ENCODE measurements around the gene SYNE1. TPM values are rescaled to one million over a fixed set of nuclear protein-coding genes. Genes with fewer than 3 reads are reported as not detected.

Gene SYNE1
- total and polyA plus RNA-seq, 2 of the 8 experiments (the other 6 are each of a cell fraction or from before 2014, with no cell fraction given): 2.8 to 5.5 TPM

- Histone ChIP-seq H3K4ac (replicated peaks; ENCODE audit: insufficient read length, low read depth, low read length) (no peak overlapping the region), H4K20me1 (replicated peaks in 1 of 2; ENCODE audit: control insufficient read depth in 1 of 2, insufficient read depth in 2 of 2, low read length in 2 of 2) (no peaks in the 10 kb centered on the region), H2BK15ac (ENCODE audit: low read length) (no peak overlapping the region), H3K4me1 (replicated peaks in 1 of 4; ENCODE audit: control insufficient read depth in 3 of 4, insufficient read depth in 4 of 4, low read length in 3 of 4) (peaks cover 0 to 7% (median under 1%) of the 10 kb centered on the region in 4 experiments; a peak in 3 of 7 replicates), H4K5ac (ENCODE audit: insufficient read length, low read depth, low read length) (no peak overlapping the region), H3K14ac (ENCODE audit: insufficient read length) (no peak overlapping the region), H2BK20ac (ENCODE audit: low read length) (no peak overlapping the region), H3K23me2 (ENCODE audit: low read depth, low read length) (no peaks in the 10 kb centered on the region), H3K9me3 (ENCODE audit: insufficient read depth in 2 of 2, low read depth in 1 of 2, low read length in 1 of 2) (no peaks in the 10 kb centered on the region), H2AK5ac (ENCODE audit: low read depth, low read length) (no peak overlapping the region), H3K27me3 (replicated peaks in 1 of 4; ENCODE audit: control insufficient read depth in 3 of 4, extremely low read depth in 1 of 4, insufficient read depth in 3 of 4, low read length in 3 of 4) (no peaks in the 10 kb centered on the region), H4K8ac (ENCODE audit: extremely low read depth, insufficient read depth, low read length) (no peak overlapping the region), H2BK120ac (replicated peaks; ENCODE audit: low read depth, low read length) (no peak overlapping the region), H3K9ac (replicated peaks in 1 of 4; ENCODE audit: extremely low read depth in 1 of 4, low read depth in 3 of 4, low read length in 3 of 4) (no peak overlapping the region), H4K91ac (replicated peaks; ENCODE audit: insufficient read length, low read length) (no peak overlapping the region), H3K79me2 (ENCODE audit: control insufficient read depth in 1 of 2, insufficient read depth in 2 of 2, low read length in 2 of 2) (no peaks in the 10 kb centered on the region), H2AFZ (ENCODE audit: low read length) (no peak overlapping the region), H3K36me3 (ENCODE audit: control insufficient read depth in 2 of 4, insufficient read depth in 4 of 4, low read length in 3 of 4) (no peaks in the 10 kb centered on the region), H3K23ac (ENCODE audit: insufficient read length) (no peak overlapping the region), H2BK12ac (ENCODE audit: low read depth, low read length) (no peak overlapping the region), H3K79me1 (ENCODE audit: low read depth, low read length) (no peaks in the 10 kb centered on the region), H3K27ac (ENCODE audit: low read depth, low read length) (no peak overlapping the region), H3K4me2 (ENCODE audit: insufficient read depth in 1 of 2, low read depth in 2 of 2, low read length in 2 of 2) (no peak overlapping the region), H3K4me3 (ENCODE audit: extremely low read depth in 1 of 4, insufficient read depth in 2 of 4, low read depth in 3 of 4, low read length in 4 of 4) (no peak overlapping the region), H3K56ac (replicated peaks; ENCODE audit: insufficient read length, low read depth, low read length) (no peak overlapping the region), H2BK5ac (ENCODE audit: low read depth, low read length) (no peak overlapping the region), H3K18ac (ENCODE audit: extremely low read depth, low read length) (no peak overlapping the region)
- FAIRE-seq (no peak), DNase-seq (ENCODE audit: low read depth in 1 of 2, low spot score in 2 of 2) (no peak)
- ChIA-PET CTCF (ENCODE audit: partially characterized antibody) (interaction anchor here (0.9 to 1.5 kb wide), 3 partner anchors 13 to 532 kb away, joined by 3 to 4 read pairs (median 3); no protein-coding TSS in a partner anchor), POLR2A (ENCODE audit: partially characterized antibody) (no interaction called here)
- WGBS, 2 experiments (ENCODE audit: extremely low coverage in 1 of 2, insufficient coverage in 1 of 2, insufficient read length in 1 of 2, insufficient replicate concordance in 2 of 2, low coverage in 1 of 2, low lambda C conversion rate in 2 of 2, missing lambda C conversion rate in 1 of 2): 99% methylated on average over 5 of the region's 5 CpGs; no CpG with 5 or more reads in 1 of the 2 experiments
Observed at GRCh38 chr6:152166897-152167296, 470.3 kb downstream of the SYNE1 start.

Measured in H1 (cell line).